OCI-LY1 (cell line): ENCODE measurements around the gene STK24.

Experiments used
- EZH2 ChIP-seq: fragments of 200-600 bp; sonication (generic), shearing (Covaris generic); IDR thresholded peaks from 2 replicates; pipeline ENCODE4 v1.8.0; 2017; ENCODE audit warnings: borderline replicate concordance, mixed run types, mild to moderate bottlenecking, antibody characterized with exemption, low read length, moderate library complexity, mixed read lengths
- TF ChIP-seq, protein P1 (sequence below): fragments of 200-600 bp; sonication (generic), shearing (Covaris generic); IDR thresholded peaks from 2 replicates; pipeline ENCODE4 v1.5.1; 2017; ENCODE audit warnings: mild to moderate bottlenecking, antibody characterized with exemption, low read length, moderate library complexity, mixed read lengths

- TF ChIP-seq, protein P1, sequence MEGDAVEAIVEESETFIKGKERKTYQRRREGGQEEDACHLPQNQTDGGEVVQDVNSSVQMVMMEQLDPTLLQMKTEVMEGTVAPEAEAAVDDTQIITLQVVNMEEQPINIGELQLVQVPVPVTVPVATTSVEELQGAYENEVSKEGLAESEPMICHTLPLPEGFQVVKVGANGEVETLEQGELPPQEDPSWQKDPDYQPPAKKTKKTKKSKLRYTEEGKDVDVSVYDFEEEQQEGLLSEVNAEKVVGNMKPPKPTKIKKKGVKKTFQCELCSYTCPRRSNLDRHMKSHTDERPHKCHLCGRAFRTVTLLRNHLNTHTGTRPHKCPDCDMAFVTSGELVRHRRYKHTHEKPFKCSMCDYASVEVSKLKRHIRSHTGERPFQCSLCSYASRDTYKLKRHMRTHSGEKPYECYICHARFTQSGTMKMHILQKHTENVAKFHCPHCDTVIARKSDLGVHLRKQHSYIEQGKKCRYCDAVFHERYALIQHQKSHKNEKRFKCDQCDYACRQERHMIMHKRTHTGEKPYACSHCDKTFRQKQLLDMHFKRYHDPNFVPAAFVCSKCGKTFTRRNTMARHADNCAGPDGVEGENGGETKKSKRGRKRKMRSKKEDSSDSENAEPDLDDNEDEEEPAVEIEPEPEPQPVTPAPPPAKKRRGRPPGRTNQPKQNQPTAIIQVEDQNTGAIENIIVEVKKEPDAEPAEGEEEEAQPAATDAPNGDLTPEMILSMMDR, result no peak
- TF ChIP-seq EZH2, result no peak
Observed at GRCh38 chr13:98487016-98487415, 89.9 kb downstream of the STK24 start.
